Astrocyte (in vitro differentiated cells and primary cell): ENCODE measurements around the gene RPS14. TPM values are rescaled to one million over a fixed set of nuclear protein-coding genes. Genes with fewer than 3 reads are reported as not detected.

Source experiments
- DNase-seq: peaks from one replicate; pipeline ENCODE4 v3.0.0-alpha.2; 2010; ENCODE audit warnings: low read depth
- FAIRE-seq: peaks from 2 replicates; lab custom pipeline; 2011; peaks lifted over from hg19 to GRCh38; lab: Jason Lieb, UNC
- H2AFZ ChIP-seq: 2 replicates; pipeline ENCODE4 v1.6.0; 2012; ENCODE audit warnings: low read depth, low read length, inconsistent platforms
- H3K27ac ChIP-seq: 2 replicates; pipeline ENCODE4 v1.5.1; 2011; ENCODE audit warnings: low read depth, low read length, inconsistent platforms
- H3K27me3 ChIP-seq: 2 replicates; pipeline ENCODE4 v1.6.0; 2011; ENCODE audit warnings: low read length, inconsistent platforms; ENCODE audit not compliant: insufficient read depth
- H3K36me3 ChIP-seq: 2 replicates; pipeline ENCODE4 v1.5.1; 2011; ENCODE audit warnings: low read length, inconsistent platforms; ENCODE audit not compliant: insufficient read depth
- H3K4me1 ChIP-seq: 2 replicates; pipeline ENCODE4 v1.5.1; 2011; ENCODE audit warnings: low read length, inconsistent platforms; ENCODE audit not compliant: insufficient read depth
- H3K4me2 ChIP-seq: 2 replicates; pipeline ENCODE4 v1.6.0; 2012; ENCODE audit warnings: low read length, inconsistent platforms
- H3K4me3 ChIP-seq: 2 replicates; pipeline ENCODE4 v1.5.1; 2011; ENCODE audit warnings: low read depth, mild to moderate bottlenecking, low read length, inconsistent platforms; ENCODE audit not compliant: insufficient read depth
- H3K79me2 ChIP-seq: 2 replicates; pipeline ENCODE4 v1.6.0; 2012; ENCODE audit warnings: mild to moderate bottlenecking, low read length, inconsistent platforms; ENCODE audit not compliant: insufficient read depth
- H3K9ac ChIP-seq: 2 replicates; pipeline ENCODE4 v1.6.0; 2012; ENCODE audit warnings: mild to moderate bottlenecking, low read length, inconsistent platforms
- H3K9me3 ChIP-seq: 2 replicates; pipeline ENCODE4 v1.5.1; 2012; ENCODE audit warnings: low read depth, mild to moderate bottlenecking, low read length, inconsistent platforms; ENCODE audit not compliant: insufficient read depth
- H4K20me1 ChIP-seq: 2 replicates; pipeline ENCODE4 v1.6.0; 2012; ENCODE audit warnings: low read length, inconsistent platforms; ENCODE audit not compliant: insufficient read depth
- H3K27ac Mint-ChIP-seq: one replicate; pipeline ENCODE4 v1.8.0; 2021; ENCODE audit warnings: mild to moderate bottlenecking, mixed read lengths; ENCODE audit not compliant: unreplicated experiment
- H3K27me3 Mint-ChIP-seq: one replicate; pipeline ENCODE4 v1.8.0; 2021; ENCODE audit warnings: low read depth, mixed read lengths; ENCODE audit not compliant: unreplicated experiment
- H3K36me3 Mint-ChIP-seq: one replicate; pipeline ENCODE4 v1.8.0; 2021; ENCODE audit warnings: low read depth, mixed read lengths; ENCODE audit not compliant: unreplicated experiment
- H3K4me1 Mint-ChIP-seq: one replicate; pipeline ENCODE4 v1.8.0; 2021; ENCODE audit warnings: low read depth, mixed read lengths; ENCODE audit not compliant: unreplicated experiment
- H3K4me3 Mint-ChIP-seq: one replicate; pipeline ENCODE4 v1.8.0; 2021; ENCODE audit warnings: mild to moderate bottlenecking, moderate library complexity, mixed read lengths; ENCODE audit not compliant: unreplicated experiment
- H3K9me3 Mint-ChIP-seq: one replicate; pipeline ENCODE4 v1.8.0; 2021; ENCODE audit warnings: mild to moderate bottlenecking, mixed read lengths; ENCODE audit not compliant: unreplicated experiment
- EZH2 ChIP-seq: IDR thresholded peaks from 2 replicates; pipeline ENCODE4 v1.6.1; 2012; ENCODE audit warnings: mild to moderate bottlenecking, low read length, inconsistent platforms; ENCODE audit not compliant: insufficient read depth
- total RNA-seq: library from RNA; stranded (reverse); gene quantifications from 2 replicates; pipeline ENCODE4 v1.2.1, GENCODE V29; 2021
- TF ChIP-seq, protein P1 (sequence below): IDR thresholded peaks from 2 replicates; pipeline ENCODE4 v1.5.1; 2011; ENCODE audit warnings: low read depth, mild to moderate bottlenecking, inconsistent platforms, low read length, moderate library complexity; ENCODE audit not compliant: insufficient read depth

RPS14 gene
- total RNA-seq, 1 donor from 2014 or later: 2,054 TPM

DNA sequence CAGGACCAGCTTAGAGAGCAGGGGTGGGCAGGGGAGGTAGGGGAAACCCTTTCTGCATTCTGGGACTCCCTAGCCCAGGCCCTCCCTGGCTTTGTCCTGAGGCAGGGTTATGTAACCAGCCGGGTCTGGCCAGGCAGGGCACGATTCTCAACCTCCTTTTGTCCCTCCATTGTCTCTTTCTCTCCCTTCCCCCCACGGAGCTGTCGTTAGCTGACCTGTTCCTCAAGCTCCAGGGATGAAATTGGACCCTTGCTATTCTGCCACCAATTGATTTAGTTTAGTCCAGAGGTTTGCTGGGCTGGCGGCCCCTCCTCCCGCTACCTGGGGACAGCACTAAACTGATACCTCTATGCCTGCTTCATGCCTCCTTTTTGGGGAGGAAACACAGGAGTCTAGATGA lies 49.0 kb upstream of the RPS14 start:
- Histone ChIP-seq H3K27ac (peak overlapping the region; percentile 90), H4K20me1 (peaks cover 75% of the 10 kb centered on the region), H2AFZ (no peak overlapping the region), H3K36me3 (peaks cover 5% of the 10 kb centered on the region), H3K9me3 (no peaks in the 10 kb centered on the region), H3K4me1 (peaks cover 53% of the 10 kb centered on the region), H3K27me3 (no peaks in the 10 kb centered on the region), H3K79me2 (peaks cover 92% of the 10 kb centered on the region), H3K4me3 (peak overlapping the region; percentile 34), H3K9ac (peak overlapping the region; percentile 75), H3K4me2 (peak overlapping the region; percentile 80)
- FAIRE-seq: no peak
- TF ChIP-seq EZH2: no peak
- TF ChIP-seq, protein P1, sequence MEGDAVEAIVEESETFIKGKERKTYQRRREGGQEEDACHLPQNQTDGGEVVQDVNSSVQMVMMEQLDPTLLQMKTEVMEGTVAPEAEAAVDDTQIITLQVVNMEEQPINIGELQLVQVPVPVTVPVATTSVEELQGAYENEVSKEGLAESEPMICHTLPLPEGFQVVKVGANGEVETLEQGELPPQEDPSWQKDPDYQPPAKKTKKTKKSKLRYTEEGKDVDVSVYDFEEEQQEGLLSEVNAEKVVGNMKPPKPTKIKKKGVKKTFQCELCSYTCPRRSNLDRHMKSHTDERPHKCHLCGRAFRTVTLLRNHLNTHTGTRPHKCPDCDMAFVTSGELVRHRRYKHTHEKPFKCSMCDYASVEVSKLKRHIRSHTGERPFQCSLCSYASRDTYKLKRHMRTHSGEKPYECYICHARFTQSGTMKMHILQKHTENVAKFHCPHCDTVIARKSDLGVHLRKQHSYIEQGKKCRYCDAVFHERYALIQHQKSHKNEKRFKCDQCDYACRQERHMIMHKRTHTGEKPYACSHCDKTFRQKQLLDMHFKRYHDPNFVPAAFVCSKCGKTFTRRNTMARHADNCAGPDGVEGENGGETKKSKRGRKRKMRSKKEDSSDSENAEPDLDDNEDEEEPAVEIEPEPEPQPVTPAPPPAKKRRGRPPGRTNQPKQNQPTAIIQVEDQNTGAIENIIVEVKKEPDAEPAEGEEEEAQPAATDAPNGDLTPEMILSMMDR: no peak
- DNase-seq: no peak
- Mint-ChIP-seq H3K27me3 (no peaks in the 10 kb centered on the region), H3K4me1 (peaks cover 61% of the 10 kb centered on the region), H3K36me3 (peaks cover 33% of the 10 kb centered on the region), H3K4me3 (peak overlapping the region; percentile 79), H3K27ac (peak overlapping the region; percentile 94), H3K9me3 (no peaks in the 10 kb centered on the region)

GRCh38 chr5:150497989-150498317 lies 48.4 kb upstream of the RPS14 start:
- peaks cover 53% of the 10 kb centered on the region for H3K4me1 ChIP-seq
- peak overlapping the region; percentile 34 for H3K4me3 ChIP-seq
- peaks cover 7% of the 10 kb centered on the region for H3K36me3 ChIP-seq
- H3K27ac ChIP-seq: peak overlapping the region; percentile 90
- TF ChIP-seq, protein P1: no peak
- no peak for TF ChIP-seq EZH2
- Mint-ChIP-seq H3K27me3 (no peaks in the 10 kb centered on the region), H3K36me3 (peaks cover 30% of the 10 kb centered on the region), H3K9me3 (no peaks in the 10 kb centered on the region), H3K27ac (peak overlapping the region; percentile 94), H3K4me1 (peaks cover 60% of the 10 kb centered on the region), H3K4me3 (peak overlapping the region; percentile 79)
- H3K4me2 ChIP-seq: peak overlapping the region; percentile 80
- no peaks in the 10 kb centered on the region for H3K27me3 ChIP-seq
- H3K79me2 ChIP-seq: peaks cover 90% of the 10 kb centered on the region
- H3K9me3 ChIP-seq: no peaks in the 10 kb centered on the region
- FAIRE-seq (peak; percentile 26), DNase-seq (no peak)
- no peak overlapping the region for H2AFZ ChIP-seq
- peaks cover 70% of the 10 kb centered on the region for H4K20me1 ChIP-seq
- H3K9ac ChIP-seq: peak overlapping the region; percentile 75

DNA sequence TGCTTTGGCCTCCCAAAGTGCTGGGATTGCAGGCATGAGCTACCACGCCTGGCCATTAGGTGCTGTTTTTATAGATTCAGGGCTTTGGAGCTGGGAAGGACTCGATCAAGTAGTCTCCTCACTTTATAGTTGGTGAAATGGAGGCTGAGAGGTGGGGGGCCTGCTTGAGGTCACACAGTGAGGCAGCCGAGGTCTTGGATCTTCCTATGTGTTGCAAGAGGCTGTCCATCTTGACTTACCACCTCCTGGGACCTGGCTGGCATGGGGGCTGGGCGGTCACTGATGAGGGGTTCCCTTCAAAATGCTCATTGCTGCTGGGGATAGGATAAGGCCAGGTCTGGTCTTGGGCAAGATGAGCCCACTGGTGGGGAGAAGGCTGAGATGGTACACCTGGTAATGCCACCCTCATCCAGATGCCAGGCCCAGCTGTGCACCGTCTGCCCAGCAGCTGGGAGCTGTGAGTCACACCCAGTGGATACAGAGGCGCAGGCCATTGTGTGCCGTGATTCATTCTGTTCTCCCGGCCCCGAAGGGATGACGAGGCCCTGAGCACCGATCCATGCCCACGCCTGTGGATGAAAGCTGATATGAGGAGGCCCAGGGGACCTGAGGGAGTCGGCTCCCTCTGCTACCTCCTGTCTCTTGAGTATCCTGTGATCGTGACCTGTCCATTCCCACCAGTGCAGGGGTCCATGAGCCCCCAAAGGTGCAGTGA lies 47.9 kb upstream of the RPS14 start:
- Histone ChIP-seq H3K27ac (peak overlapping the region; percentile 90), H3K79me2 (peaks cover 90% of the 10 kb centered on the region), H3K36me3 (peaks cover 7% of the 10 kb centered on the region), H3K9me3 (no peaks in the 10 kb centered on the region), H3K4me1 (peaks cover 59% of the 10 kb centered on the region), H2AFZ (no peak overlapping the region), H3K27me3 (no peaks in the 10 kb centered on the region), H3K4me3 (peak overlapping the region; percentile 34), H3K4me2 (peak overlapping the region; percentile 80), H3K9ac (peak overlapping the region; percentile 75), H4K20me1 (peaks cover 70% of the 10 kb centered on the region)
- H3K4me3 Mint-ChIP-seq: peak overlapping the region; percentile 79
- H3K27ac Mint-ChIP-seq: peak overlapping the region; percentile 94
- FAIRE-seq (peak; percentile 88), DNase-seq (peak; percentile 91)
- H3K36me3 Mint-ChIP-seq: peaks cover 33% of the 10 kb centered on the region
- no peaks in the 10 kb centered on the region for H3K27me3 Mint-ChIP-seq
- peaks cover 66% of the 10 kb centered on the region for H3K4me1 Mint-ChIP-seq
- H3K9me3 Mint-ChIP-seq: no peaks in the 10 kb centered on the region
- TF ChIP-seq EZH2: no peak
- TF ChIP-seq, protein P1: no peak
